ENCODE measurements around the gene HAO1. TPM values are rescaled to one million over a fixed set of nuclear protein-coding genes. Genes with fewer than 3 reads are reported as not detected.

Gene HAO1
- total and polyA plus RNA-seq, 2 donors (not counting 3 experiments of a cell fraction or from before 2014, with no cell fraction given), result not detected

- ChIA-PET POLR2A (no interaction called here), CTCF (interaction anchor here (0.7 to 3.8 kb wide), 18 partner anchors 10 to 1662 kb away, joined by 3 to 34 read pairs (median 5); no protein-coding TSS in a partner anchor)
- no peaks in the 10 kb centered on the region for H3K79me2 ChIP-seq (ENCODE audit: control insufficient read depth, insufficient read depth, low read length)
- no peak overlapping the region for H3K4me3 ChIP-seq (replicated peaks in 1 of 3; ENCODE audit: insufficient read depth in 1 of 3, low read depth in 1 of 3, low read length in 3 of 3)
- dilution Hi-C loops (cut with MboI; ENCODE audit: extremely low pct_ligation_motif_present, low sequenced_read_pairs), result no loop called here
- FAIRE-seq (peak; percentile 42), DNase-seq (ENCODE audit: low read depth, low spot score) (peak; percentile 75)
- H4K20me1 ChIP-seq (replicated peaks; ENCODE audit: control insufficient read depth, extremely low read depth, insufficient read depth, low read length), result no peaks in the 10 kb centered on the region
- H2AFZ ChIP-seq (ENCODE audit: low read depth, low read length), result no peak overlapping the region
- peak overlapping the region; percentile 77 for H3K4me2 ChIP-seq (ENCODE audit: insufficient read depth, low read length)
- H3K9me1 ChIP-seq (replicated peaks; ENCODE audit: control insufficient read depth, extremely low read depth, insufficient read depth, low read length), result no peaks in the 10 kb centered on the region
- TF ChIP-seq FOS (IDR thresholded peaks at IDR 0.05; ENCODE audit: borderline replicate concordance, insufficient read depth, low read length) (no peak), POLR2AphosphoS5 (IDR thresholded peaks at IDR 0.05; ENCODE audit: insufficient read depth, low read depth, low read length) (no peak), CTCF (IDR thresholded peaks at IDR 0.05; ENCODE audit: extremely low read depth in 1 of 2, insufficient read depth in 1 of 2, low read depth in 1 of 2, low read length in 2 of 2) (peak; percentile 47 to 52), POLR2A (IDR thresholded peaks at IDR 0.05; ENCODE audit: low read depth, low read length) (no peak), JUN (IDR thresholded peaks at IDR 0.05; ENCODE audit: borderline replicate concordance, insufficient read depth, insufficient read length, low read depth) (no peak), MAX (IDR thresholded peaks at IDR 0.05; ENCODE audit: insufficient read depth, insufficient read length) (no peak)
- H3K27me3 ChIP-seq (ENCODE audit: control insufficient read depth in 2 of 2, insufficient read depth in 2 of 2, low read length in 2 of 2), result no peaks in the 10 kb centered on the region
- H3K36me3 ChIP-seq (ENCODE audit: control insufficient read depth in 2 of 2, extremely low read depth in 1 of 2, insufficient read depth in 2 of 2, low read length in 2 of 2), result no peaks in the 10 kb centered on the region
- H3K27ac ChIP-seq (ENCODE audit: insufficient read depth, low read depth, low read length), result peak overlapping the region; percentile 92
- BruUV-seq (replicated peaks), result TSS peak; percentile 46
- no peaks in the 10 kb centered on the region for H3K9me3 ChIP-seq (replicated peaks; ENCODE audit: control insufficient read depth, insufficient read depth, low read length)
- intact Hi-C loops (cut with micrococcal nuclease), result loop anchor here (1.0 to 5.0 kb wide), 13 partner anchors 67 to 1784 kb away; no protein-coding TSS in a partner anchor
- peaks cover 26% of the 10 kb centered on the region for H3K4me1 ChIP-seq (ENCODE audit: control insufficient read depth, extremely low read depth, insufficient read depth, low read length)
- peak overlapping the region; percentile 77 for H3K9ac ChIP-seq (replicated peaks; ENCODE audit: extremely low read depth, insufficient read depth, low read length)
Observed at GRCh38 chr20:7926767-7927166, 13.5 kb downstream of the HAO1 start.

Data from endothelial cell of umbilical vein (primary cell).